KBM-7 (cell line): ENCODE measurements around the gene PRPSAP2.
"Not testable (repeated sequence)": the region's sequence is repeated elsewhere in the genome, so short reads cannot be mapped to it uniquely, and the experiment has no call there.

ENCODE experiments used
- DNase-seq: peaks from one replicate; pipeline ENCODE4 v3.0.0-alpha.2; 2015
- in situ Hi-C: fragments of 300-500 bp; cut with MboI; formaldehyde crosslinking; loops from 2 replicates; pipeline ENCODE4 v1.14.3; 2020; ENCODE audit warnings: low sequenced_read_pairs, low pct_unique_long_range_greater_than_20kb, mixed read lengths

Gene PRPSAP2

GRCh38 chr17:18877104-18877645 lies 19.2 kb downstream of the PRPSAP2 start:
- in situ Hi-C loops, result no loop called here
- DNase-seq, result no peak

GRCh38 chr17:18888766-18889290 lies 30.9 kb downstream of the PRPSAP2 start:
- DNase-seq, result no peak
- in situ Hi-C loops, result no loop called here

DNA sequence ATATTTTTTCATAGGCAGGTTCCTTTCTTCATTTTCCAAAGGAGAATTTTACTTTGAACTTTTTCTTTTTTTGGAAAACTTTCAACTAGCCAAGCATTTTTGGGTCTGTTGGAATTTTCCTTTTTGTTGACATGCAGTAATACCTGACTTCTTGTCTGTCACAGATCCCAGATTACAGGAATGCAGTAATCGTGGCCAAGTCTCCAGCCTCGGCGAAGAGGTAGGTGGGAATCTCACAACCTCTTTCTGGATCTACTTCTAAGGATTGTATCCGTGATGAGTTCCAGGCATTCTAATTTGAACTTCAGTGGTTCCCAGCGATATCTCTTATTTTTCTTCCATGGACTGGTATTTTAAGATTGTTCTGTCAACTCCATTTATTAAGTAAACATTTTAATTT lies 31.7 kb downstream of the PRPSAP2 start:
- no peak for DNase-seq
- in situ Hi-C loops, result no loop called here

DNA sequence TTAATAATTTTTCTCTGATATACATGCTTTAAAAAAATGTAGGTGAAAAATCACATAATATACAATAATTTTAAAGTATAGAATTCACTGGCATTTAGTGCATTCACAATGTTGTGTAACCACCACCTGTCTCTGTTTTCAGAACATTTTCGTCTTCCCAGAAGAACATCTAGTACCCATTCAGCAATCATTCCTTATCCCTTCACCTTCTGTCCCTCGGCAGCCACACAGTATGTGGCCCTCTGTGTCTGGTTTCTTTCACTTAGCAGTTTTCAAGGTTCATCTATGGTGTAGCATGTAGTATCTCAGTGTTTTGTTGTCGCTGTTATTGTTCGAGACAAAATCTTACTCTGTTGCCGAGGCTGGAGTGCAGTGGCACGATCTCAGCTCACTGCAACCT lies 33.6 kb downstream of the PRPSAP2 start:
- no peak for DNase-seq
- in situ Hi-C loops, result no loop called here

DNA sequence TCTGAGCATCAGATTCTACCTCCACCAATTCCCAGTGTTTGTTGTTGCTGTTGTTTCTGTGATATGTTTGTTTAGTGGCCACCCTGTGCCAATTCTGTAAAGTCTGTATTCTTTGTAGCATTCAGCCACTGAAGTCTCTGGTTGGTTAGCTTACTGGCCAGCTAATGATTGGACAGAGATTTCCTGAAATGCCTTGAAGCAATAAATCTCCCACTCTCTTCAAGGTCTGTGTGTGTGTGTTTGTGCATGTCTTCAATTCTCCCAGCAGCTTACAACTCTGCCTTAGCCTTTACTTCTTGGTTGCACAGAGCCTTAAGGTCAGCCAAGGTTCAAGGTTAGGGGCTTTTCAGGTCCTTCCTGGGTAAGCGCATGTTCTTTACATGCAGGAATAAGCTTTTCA lies 38.2 kb downstream of the PRPSAP2 start:
- in situ Hi-C loops, result no loop called here
- DNase-seq, result no peak

GRCh38 chr17:18896947-18897346 lies 39.0 kb downstream of the PRPSAP2 start:
- DNase-seq, result no peak
- in situ Hi-C loops, result no loop called here

GRCh38 chr17:18904482-18904881 lies 46.6 kb downstream of the PRPSAP2 start:
- DNase-seq, result no peak
- in situ Hi-C loops, result no loop called here

- DNase-seq, result no peak
- in situ Hi-C loops, result no loop called here
Observed at GRCh38 chr17:18905226-18905625, 47.3 kb downstream of the PRPSAP2 start.

- in situ Hi-C loops, result no loop called here
Observed at GRCh38 chr17:18910326-18910725, 52.4 kb downstream of the PRPSAP2 start.

GRCh38 chr17:18910881-18911280 lies 53.0 kb downstream of the PRPSAP2 start:
- in situ Hi-C loops, result no loop called here
- DNase-seq, result no peak

More at GRCh38 chr17:18910326-18910725, 52.4 kb downstream of the PRPSAP2 start:
- DNase-seq, result no peak

- peak; percentile 27 for DNase-seq
Observed at GRCh38 chr17:18916816-18917500, 59.0 kb downstream of the PRPSAP2 start.

DNA sequence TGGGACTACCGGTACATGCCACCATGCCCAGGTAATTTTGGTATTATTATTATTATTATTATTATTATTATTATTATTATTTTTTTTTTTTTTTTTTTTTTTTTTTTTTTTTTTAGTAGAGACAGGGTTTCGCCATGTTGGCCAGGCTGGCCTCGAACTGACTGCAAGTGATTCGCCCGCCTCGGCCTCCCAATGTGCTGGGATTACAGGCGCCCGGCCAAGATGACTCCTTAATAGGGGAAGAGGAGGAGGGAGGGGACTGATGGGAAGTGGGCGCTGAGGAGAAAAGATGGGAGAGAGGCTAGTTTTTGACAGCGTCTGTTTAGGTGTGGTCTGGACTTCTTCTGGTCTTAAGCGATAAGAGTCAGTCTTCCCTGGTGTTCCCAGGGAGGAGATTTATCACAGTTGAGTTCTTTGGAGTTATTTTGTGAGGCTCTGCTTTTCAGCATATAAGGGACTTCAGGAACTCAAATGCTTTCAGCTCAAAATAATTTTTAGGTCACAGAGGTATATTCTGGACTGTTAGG lies 59.6 kb downstream of the PRPSAP2 start:
- in situ Hi-C loops, result no loop called here
- no peak for DNase-seq

More at GRCh38 chr17:18916816-18917500, 59.0 kb downstream of the PRPSAP2 start:
- in situ Hi-C loops, result no loop called here

- DNase-seq, result no peak
- in situ Hi-C loops, result no loop called here
Observed at GRCh38 chr17:18919963-18920362, 62.0 kb downstream of the PRPSAP2 start.

GRCh38 chr17:18920911-18921441 lies 63.0 kb downstream of the PRPSAP2 start:
- in situ Hi-C loops, result no loop called here
- DNase-seq, result peak; percentile 27

DNA sequence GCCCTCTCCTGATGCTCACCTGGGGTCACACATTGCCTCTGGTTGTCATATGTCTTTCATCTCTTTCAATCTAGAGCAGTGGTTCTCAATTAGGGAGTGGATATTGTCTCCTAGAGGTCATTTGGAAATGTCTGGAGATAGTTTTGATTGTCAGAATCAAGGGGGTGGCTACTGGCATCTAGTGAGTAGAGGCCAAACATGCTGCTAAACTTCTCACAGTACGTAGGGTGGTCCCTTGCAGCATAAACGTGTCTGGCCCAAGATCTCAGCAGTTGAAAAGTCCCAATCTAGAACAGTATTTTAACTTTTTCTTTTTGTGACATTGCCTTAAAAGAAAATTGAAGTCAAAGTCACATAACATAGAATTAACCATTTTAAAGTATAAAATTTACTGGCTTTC lies 63.6 kb downstream of the PRPSAP2 start:
- in situ Hi-C loops, result no loop called here
- no peak for DNase-seq

GRCh38 chr17:18921912-18922451 lies 64.1 kb downstream of the PRPSAP2 start:
- peak; percentile 44 for DNase-seq
- in situ Hi-C loops, result no loop called here

DNA sequence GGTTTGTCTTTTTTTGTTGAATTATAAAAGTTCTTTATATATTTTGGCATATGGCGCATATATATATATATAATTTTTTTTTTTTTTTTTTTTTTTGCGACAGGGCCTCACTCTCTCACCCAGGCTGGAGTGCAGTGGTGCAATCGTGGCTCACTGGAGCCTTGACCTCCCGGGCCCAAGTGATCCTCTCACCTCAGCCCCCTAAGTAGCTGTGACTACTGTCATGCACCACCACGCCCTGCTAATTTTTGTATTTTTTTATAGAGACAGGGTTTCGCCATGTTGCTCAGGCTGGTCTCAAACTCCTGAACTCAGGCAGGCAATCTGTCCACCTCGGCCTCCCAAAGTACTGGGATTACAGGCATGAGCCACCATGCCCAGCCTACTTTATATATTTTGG lies 64.7 kb downstream of the PRPSAP2 start:
- in situ Hi-C loops, DNase-seq: not testable (repeated sequence)

GRCh38 chr17:18925187-18925586 lies 67.3 kb downstream of the PRPSAP2 start:
- no peak for DNase-seq
- in situ Hi-C loops, result no loop called here

GRCh38 chr17:18928628-18929125 lies 70.7 kb downstream of the PRPSAP2 start:
- peak; percentile 21 for DNase-seq
- in situ Hi-C loops, result no loop called here
